Hepatocyte (in vitro differentiated cells): ENCODE results near the gene AOX1. TPM values are rescaled to one million over a fixed set of nuclear protein-coding genes. Genes with fewer than 3 reads are reported as not detected.
"Not testable (repeated sequence)": the region's sequence is repeated elsewhere in the genome, so short reads cannot be mapped to it uniquely, and the experiment has no call there.

Experiments
- DNase-seq: peaks from one replicate; pipeline ENCODE4 v3.0.0-alpha.2; 2016; ENCODE audit warnings: low spot score
- H2AFZ ChIP-seq: fragments of 200-600 bp; sonication (generic); 2 replicates; pipeline ENCODE4 v1.6.0; 2016; ENCODE audit warnings: antibody characterized with exemption, mild to moderate bottlenecking
- H3K27ac ChIP-seq: fragments of 200-600 bp; sonication (generic); 2 replicates; pipeline ENCODE4 v1.5.1; 2016; ENCODE audit warnings: mild to moderate bottlenecking
- H3K27me3 ChIP-seq: fragments of 200-600 bp; sonication (generic); 2 replicates; pipeline ENCODE4 v1.6.1; 2016
- H3K36me3 ChIP-seq: fragments of 200-600 bp; sonication (generic); replicated peaks from 2 replicates; pipeline ENCODE4 v1.5.1; 2016; ENCODE audit warnings: low read depth; ENCODE audit not compliant: insufficient read depth
- H3K4me1 ChIP-seq: fragments of 200-600 bp; sonication (generic); 2 replicates; pipeline ENCODE4 v1.5.1; 2016; ENCODE audit warnings: mild to moderate bottlenecking, moderate library complexity; ENCODE audit not compliant: insufficient read depth
- H3K4me2 ChIP-seq: fragments of 200-600 bp; sonication (generic); 2 replicates; pipeline ENCODE4 v1.6.0; 2016
- H3K4me3 ChIP-seq: fragments of 200-600 bp; sonication (generic); 2 replicates; pipeline ENCODE4 v1.5.1; 2016; ENCODE audit warnings: mild to moderate bottlenecking
- H3K79me2 ChIP-seq: fragments of 200-600 bp; sonication (generic); 2 replicates; pipeline ENCODE4 v1.6.0; 2017; ENCODE audit warnings: mild to moderate bottlenecking
- H3K9me2 ChIP-seq: fragments of 200-600 bp; sonication (generic); replicated peaks from 2 replicates; pipeline ENCODE4 v1.6.0; 2017; ENCODE audit warnings: mild to moderate bottlenecking; ENCODE audit not compliant: insufficient read depth
- H3K9me3 ChIP-seq: fragments of 200-600 bp; sonication (generic); 2 replicates; pipeline ENCODE4 v1.5.1; 2016; ENCODE audit warnings: low read depth, mild to moderate bottlenecking
- H4K20me1 ChIP-seq: fragments of 200-600 bp; sonication (generic); 2 replicates; pipeline ENCODE4 v1.6.0; 2016; ENCODE audit warnings: mild to moderate bottlenecking; ENCODE audit not compliant: insufficient read depth, poor library complexity, severe bottlenecking
- EZH2 ChIP-seq: fragments of 200-600 bp; sonication (generic); IDR thresholded peaks from 2 replicates; pipeline ENCODE4 v1.6.1; 2016; ENCODE audit warnings: antibody characterized with exemption, mild to moderate bottlenecking, borderline replicate concordance
- EZH2phosphoT487 ChIP-seq: fragments of 200-600 bp; sonication (generic); IDR thresholded peaks from one replicate; pipeline ENCODE4 v1.6.1; 2018; ENCODE audit warnings: antibody characterized with exemption, mild to moderate bottlenecking, low read depth, moderate library complexity; ENCODE audit not compliant: unreplicated experiment, severe bottlenecking
- WGBS: methylation state at CpG from one replicate; pipeline ENCODE4 v1.1.6; 2016; ENCODE audit warnings: low lambda C conversion rate; ENCODE audit errors: missing lambda C conversion rate; 5-methylcytosine and 5-hydroxymethylcytosine counted together
- polyA plus RNA-seq: library from polyadenylated mRNA; unstranded; fragments of >200 nt; fragmentation: Nextera tagmentation; extraction: Ambion mirVana; gene quantifications from 2 replicates; pipeline ENCODE4 v1.2.1, GENCODE V29; 2016
- total RNA-seq: library from RNA; depleted of rRNA; stranded (reverse); fragments of >200 nt; gene quantifications from 2 replicates; pipeline ENCODE4 v1.2.3, GENCODE V29; 2014
- TF ChIP-seq, protein P1 (sequence below): fragments of 200-600 bp; sonication (generic); IDR thresholded peaks from 2 replicates; pipeline ENCODE4 v1.5.1; 2016; ENCODE audit warnings: antibody characterized with exemption, mild to moderate bottlenecking; ENCODE audit not compliant: poor library complexity

The AOX1 gene
- total and polyA plus RNA-seq, 2 experiments from 2014 or later, result 4.7 to 7.4 TPM

DNA sequence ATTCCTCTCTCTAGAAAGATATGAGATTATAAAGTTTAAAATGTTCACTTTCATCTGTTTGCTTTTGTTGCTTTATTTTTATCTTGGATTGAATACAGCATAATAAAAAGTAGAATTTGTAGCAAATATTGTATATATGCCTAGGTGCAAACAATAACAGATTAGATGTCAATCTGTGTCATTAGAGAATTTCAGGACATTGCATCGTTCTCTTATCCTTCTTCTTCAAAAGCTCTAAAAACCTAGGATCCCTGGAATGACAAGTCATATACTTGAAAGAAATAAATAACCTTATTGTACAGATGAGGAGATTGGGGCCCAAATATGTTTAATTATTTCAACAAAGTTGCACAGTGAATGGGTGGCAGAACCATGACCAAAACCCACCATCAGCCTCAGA lies 123.1 kb downstream of the AOX1 start:
- H4K20me1 ChIP-seq, result no peaks in the 10 kb centered on the region
- no peaks in the 10 kb centered on the region for H3K27me3 ChIP-seq
- no peak for TF ChIP-seq EZH2phosphoT487
- TF ChIP-seq, protein P1, sequence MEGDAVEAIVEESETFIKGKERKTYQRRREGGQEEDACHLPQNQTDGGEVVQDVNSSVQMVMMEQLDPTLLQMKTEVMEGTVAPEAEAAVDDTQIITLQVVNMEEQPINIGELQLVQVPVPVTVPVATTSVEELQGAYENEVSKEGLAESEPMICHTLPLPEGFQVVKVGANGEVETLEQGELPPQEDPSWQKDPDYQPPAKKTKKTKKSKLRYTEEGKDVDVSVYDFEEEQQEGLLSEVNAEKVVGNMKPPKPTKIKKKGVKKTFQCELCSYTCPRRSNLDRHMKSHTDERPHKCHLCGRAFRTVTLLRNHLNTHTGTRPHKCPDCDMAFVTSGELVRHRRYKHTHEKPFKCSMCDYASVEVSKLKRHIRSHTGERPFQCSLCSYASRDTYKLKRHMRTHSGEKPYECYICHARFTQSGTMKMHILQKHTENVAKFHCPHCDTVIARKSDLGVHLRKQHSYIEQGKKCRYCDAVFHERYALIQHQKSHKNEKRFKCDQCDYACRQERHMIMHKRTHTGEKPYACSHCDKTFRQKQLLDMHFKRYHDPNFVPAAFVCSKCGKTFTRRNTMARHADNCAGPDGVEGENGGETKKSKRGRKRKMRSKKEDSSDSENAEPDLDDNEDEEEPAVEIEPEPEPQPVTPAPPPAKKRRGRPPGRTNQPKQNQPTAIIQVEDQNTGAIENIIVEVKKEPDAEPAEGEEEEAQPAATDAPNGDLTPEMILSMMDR, result no peak
- no peak for TF ChIP-seq EZH2
- H3K27ac ChIP-seq, result no peak overlapping the region
- no peaks in the 10 kb centered on the region for H3K36me3 ChIP-seq
- no peak for DNase-seq
- no peak overlapping the region for H2AFZ ChIP-seq
- H3K9me2 ChIP-seq, result no peaks in the 10 kb centered on the region
- H3K79me2 ChIP-seq, result no peaks in the 10 kb centered on the region
- H3K4me1 ChIP-seq, result no peaks in the 10 kb centered on the region
- WGBS, result 89% methylated on average over 1 of the region's 1 CpG
- H3K4me2 ChIP-seq, result no peak overlapping the region
- H3K9me3 ChIP-seq, result no peaks in the 10 kb centered on the region
- no peak overlapping the region for H3K4me3 ChIP-seq

DNA sequence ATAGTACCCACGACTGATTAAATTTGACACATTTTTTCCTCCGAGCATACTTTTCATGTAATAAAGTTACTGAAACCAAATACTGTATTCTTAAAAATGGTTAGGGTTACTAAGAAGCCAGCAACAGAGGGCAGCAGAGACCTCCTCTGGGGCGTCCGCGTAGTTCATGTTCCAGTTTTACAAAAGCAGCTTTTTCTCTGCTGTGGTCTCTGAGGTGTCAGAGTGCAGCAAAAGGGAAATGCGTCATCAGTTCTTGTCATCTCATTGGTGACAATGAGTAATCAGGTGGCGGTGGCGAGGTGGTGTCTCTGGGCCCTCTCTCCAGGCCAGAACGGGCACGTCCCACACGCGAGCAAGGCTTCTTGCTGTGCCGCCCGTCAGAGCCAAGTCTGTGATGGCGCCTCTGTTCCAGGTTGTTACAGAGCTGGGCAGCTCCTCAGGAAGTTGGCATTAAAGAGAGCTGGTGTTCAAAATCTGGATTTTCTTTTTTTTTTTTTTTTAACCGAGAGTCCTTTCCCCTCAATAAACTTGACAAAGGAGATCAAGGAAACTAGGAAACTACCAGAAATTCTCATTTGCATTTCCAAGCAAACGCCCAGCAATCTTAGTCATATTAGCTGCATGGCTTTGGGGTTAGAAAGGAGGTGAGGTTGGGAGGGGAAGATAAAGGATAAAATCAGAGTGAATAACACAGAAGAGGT lies 127.3 kb downstream of the AOX1 start:
- Histone ChIP-seq H3K27ac (peak overlapping the region; percentile 84), H3K9me3 (no peaks in the 10 kb centered on the region), H3K27me3 (no peaks in the 10 kb centered on the region), H3K4me1 (no peaks in the 10 kb centered on the region), H3K36me3 (no peaks in the 10 kb centered on the region), H3K9me2 (no peaks in the 10 kb centered on the region), H4K20me1 (no peaks in the 10 kb centered on the region), H3K4me2 (peak overlapping the region; percentile 68), H2AFZ (peak overlapping the region; percentile 66), H3K79me2 (no peaks in the 10 kb centered on the region), H3K4me3 (no peak overlapping the region)
- DNase-seq, result peak; percentile 92
- TF ChIP-seq, protein P1, result peak; percentile 93
- no peak for TF ChIP-seq EZH2phosphoT487
- no peak for TF ChIP-seq EZH2
- 11% methylated on average over 17 of the region's 17 CpGs for WGBS

DNA sequence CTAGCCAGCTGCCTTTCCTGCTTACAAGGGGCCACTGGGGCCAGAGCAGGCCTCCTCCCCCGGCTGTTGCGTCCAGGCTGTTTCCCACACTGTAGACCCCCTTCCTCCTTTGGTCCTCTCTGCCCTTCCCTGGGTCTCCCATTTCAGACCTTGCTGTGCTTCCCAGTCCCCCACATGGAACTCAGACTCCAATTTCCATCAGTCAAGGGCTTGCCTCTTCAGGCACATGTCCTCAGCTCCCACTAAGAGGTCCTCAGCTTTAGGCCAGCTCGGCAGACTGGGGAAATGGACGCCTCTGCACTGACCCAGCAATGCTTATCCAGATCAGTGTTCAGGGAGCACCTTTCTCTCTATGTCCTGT lies 127.9 kb downstream of the AOX1 start:
- Histone ChIP-seq H4K20me1 (no peaks in the 10 kb centered on the region), H3K79me2 (no peaks in the 10 kb centered on the region), H3K36me3 (no peaks in the 10 kb centered on the region), H3K4me1 (no peaks in the 10 kb centered on the region), H3K27me3 (no peaks in the 10 kb centered on the region), H3K9me3 (no peaks in the 10 kb centered on the region), H3K4me3 (no peak overlapping the region), H3K9me2 (no peaks in the 10 kb centered on the region), H2AFZ (peak overlapping the region; percentile 66), H3K4me2 (peak overlapping the region; percentile 68), H3K27ac (peak overlapping the region; percentile 84)
- 96% methylated on average over 4 of the region's 4 CpGs for WGBS
- no peak for DNase-seq
- no peak for TF ChIP-seq EZH2phosphoT487

DNA sequence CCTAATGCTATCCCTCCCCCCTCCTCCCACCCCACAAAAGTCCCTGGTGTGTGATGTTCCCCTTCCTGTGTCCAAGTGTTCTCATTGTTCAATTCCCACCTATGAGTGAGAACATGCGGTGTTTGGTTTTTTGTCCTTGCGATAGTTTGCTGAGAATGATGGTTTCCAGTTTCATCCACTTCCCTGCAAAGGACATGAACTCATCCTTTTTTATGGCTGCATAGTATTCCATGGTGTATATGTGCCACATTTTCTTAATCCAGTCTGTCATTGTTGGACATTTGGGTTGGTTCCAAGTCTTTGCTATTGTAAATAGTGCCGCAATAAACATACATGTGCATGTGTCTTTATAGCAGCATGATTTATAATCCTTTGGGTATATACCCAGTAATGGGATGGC lies 129.2 kb downstream of the AOX1 start:
- H3K27ac ChIP-seq, H2AFZ ChIP-seq, H3K9me2 ChIP-seq, H3K4me1 ChIP-seq, H3K4me2 ChIP-seq, H3K79me2 ChIP-seq, H3K27me3 ChIP-seq, DNase-seq, H3K9me3 ChIP-seq, H3K36me3 ChIP-seq, H4K20me1 ChIP-seq, H3K4me3 ChIP-seq: not testable (repeated sequence)
- 79% methylated on average over 3 of the region's 3 CpGs for WGBS
